Measurements from ENCODE around the gene CHST14. TPM values are rescaled to one million over a fixed set of nuclear protein-coding genes. Genes with fewer than 3 reads are reported as not detected.

Gene CHST14
- polyA plus RNA-seq, 1 experiment = 19.8 TPM

GRCh38 chr15:40427188-40427587, 43.6 kb upstream of the CHST14 start:
- Histone ChIP-seq H3K27me3 (ENCODE audit: control insufficient read depth, insufficient read depth, low read length) (peaks cover 25% of the 10 kb centered on the region), H3K27ac (ENCODE audit: low read depth, low read length) (no peak overlapping the region), H3K9me3 (ENCODE audit: control insufficient read depth, insufficient read depth, low read length) (no peaks in the 10 kb centered on the region), H3K4me3 (ENCODE audit: low read depth, low read length) (no peak overlapping the region)
- TF ChIP-seq, protein P1, sequence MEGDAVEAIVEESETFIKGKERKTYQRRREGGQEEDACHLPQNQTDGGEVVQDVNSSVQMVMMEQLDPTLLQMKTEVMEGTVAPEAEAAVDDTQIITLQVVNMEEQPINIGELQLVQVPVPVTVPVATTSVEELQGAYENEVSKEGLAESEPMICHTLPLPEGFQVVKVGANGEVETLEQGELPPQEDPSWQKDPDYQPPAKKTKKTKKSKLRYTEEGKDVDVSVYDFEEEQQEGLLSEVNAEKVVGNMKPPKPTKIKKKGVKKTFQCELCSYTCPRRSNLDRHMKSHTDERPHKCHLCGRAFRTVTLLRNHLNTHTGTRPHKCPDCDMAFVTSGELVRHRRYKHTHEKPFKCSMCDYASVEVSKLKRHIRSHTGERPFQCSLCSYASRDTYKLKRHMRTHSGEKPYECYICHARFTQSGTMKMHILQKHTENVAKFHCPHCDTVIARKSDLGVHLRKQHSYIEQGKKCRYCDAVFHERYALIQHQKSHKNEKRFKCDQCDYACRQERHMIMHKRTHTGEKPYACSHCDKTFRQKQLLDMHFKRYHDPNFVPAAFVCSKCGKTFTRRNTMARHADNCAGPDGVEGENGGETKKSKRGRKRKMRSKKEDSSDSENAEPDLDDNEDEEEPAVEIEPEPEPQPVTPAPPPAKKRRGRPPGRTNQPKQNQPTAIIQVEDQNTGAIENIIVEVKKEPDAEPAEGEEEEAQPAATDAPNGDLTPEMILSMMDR (IDR thresholded peaks at IDR 0.05; ENCODE audit: low read depth, low read length) = no peak
- ChIA-PET CTCF (interaction anchor here (1.3 kb wide), 1 partner anchor 210 kb away, joined by 3 read pairs; no protein-coding TSS in a partner anchor), POLR2A (no interaction called here)
- no peak for DNase-seq (ENCODE audit: low read depth, low spot score)

- ChIA-PET CTCF (no interaction called here), POLR2A (no interaction called here)
- TF ChIP-seq, protein P1 (IDR thresholded peaks at IDR 0.05; ENCODE audit: low read depth, low read length) = no peak
- no peak overlapping the region for H3K27ac ChIP-seq (ENCODE audit: low read depth, low read length)
- H3K9me3 ChIP-seq (ENCODE audit: control insufficient read depth, insufficient read depth, low read length) = no peaks in the 10 kb centered on the region
- no peak for DNase-seq (ENCODE audit: low read depth, low spot score)
- H3K4me3 ChIP-seq (ENCODE audit: low read depth, low read length) = no peak overlapping the region
- peaks cover 30% of the 10 kb centered on the region for H3K27me3 ChIP-seq (ENCODE audit: control insufficient read depth, insufficient read depth, low read length)
Observed at GRCh38 chr15:40428185-40428584, 42.6 kb upstream of the CHST14 start.

GRCh38 chr15:40429068-40429710, 41.6 kb upstream of the CHST14 start:
- H3K27me3 ChIP-seq (ENCODE audit: control insufficient read depth, insufficient read depth, low read length) = peaks cover 39% of the 10 kb centered on the region
- H3K9me3 ChIP-seq (ENCODE audit: control insufficient read depth, insufficient read depth, low read length) = no peaks in the 10 kb centered on the region
- POLR2A ChIA-PET = no interaction called here
- CTCF ChIA-PET = interaction anchor here (1.5 kb wide), 1 partner anchor 155 kb away, joined by 5 read pairs; no protein-coding TSS in a partner anchor
- H3K27ac ChIP-seq (ENCODE audit: low read depth, low read length) = no peak overlapping the region
- no peak for DNase-seq (ENCODE audit: low read depth, low spot score)
- TF ChIP-seq, protein P1 (IDR thresholded peaks at IDR 0.05; ENCODE audit: low read depth, low read length) = no peak
- no peak overlapping the region for H3K4me3 ChIP-seq (ENCODE audit: low read depth, low read length)

GRCh38 chr15:40430271-40430805, 40.4 kb upstream of the CHST14 start:
- POLR2A ChIA-PET = interaction anchor here (0.8 kb wide), 1 partner anchor 25 kb away, joined by 3 read pairs; the partner anchor contains the start of gene IVD
- TF ChIP-seq, protein P1 (IDR thresholded peaks at IDR 0.05; ENCODE audit: low read depth, low read length) = no peak
- Histone ChIP-seq H3K9me3 (ENCODE audit: control insufficient read depth, insufficient read depth, low read length) (no peaks in the 10 kb centered on the region; the same call in 1 of the 2 replicates), H3K27ac (ENCODE audit: low read depth, low read length) (no peak overlapping the region), H3K4me3 (ENCODE audit: low read depth, low read length) (no peak overlapping the region), H3K27me3 (ENCODE audit: control insufficient read depth, insufficient read depth, low read length) (peaks cover 50% of the 10 kb centered on the region)
- no peak for DNase-seq (ENCODE audit: low read depth, low spot score)
- CTCF ChIA-PET = interaction anchor here (1.1 to 1.5 kb wide), 2 partner anchors 19 to 156 kb away, joined by 4 to 5 read pairs; no protein-coding TSS in a partner anchor

- no peak overlapping the region for H3K27ac ChIP-seq (ENCODE audit: low read depth, low read length)
- no peak for DNase-seq (ENCODE audit: low read depth, low spot score)
- H3K9me3 ChIP-seq (ENCODE audit: control insufficient read depth, insufficient read depth, low read length) = no peaks in the 10 kb centered on the region; the same call in 1 of the 2 replicates
- POLR2A ChIA-PET = interaction anchor here (1.3 kb wide), 1 partner anchor 13 kb away, joined by 3 read pairs; no protein-coding TSS in a partner anchor
- CTCF ChIA-PET = no interaction called here
- TF ChIP-seq, protein P1 (IDR thresholded peaks at IDR 0.05; ENCODE audit: low read depth, low read length) = no peak
- H3K27me3 ChIP-seq (ENCODE audit: control insufficient read depth, insufficient read depth, low read length) = peaks cover 70% of the 10 kb centered on the region
- no peak overlapping the region for H3K4me3 ChIP-seq (ENCODE audit: low read depth, low read length)
Observed at GRCh38 chr15:40435023-40435709, 35.6 kb upstream of the CHST14 start.

Measured in AG04450 (cell line).